Activated T-cell treated with anti-CD3 and anti-CD28 coated beads, Interleukin-2, amount 50 U/mL, for 4 hours (primary cell): ENCODE measurements around the gene AGXT. TPM values are rescaled to one million over a fixed set of nuclear protein-coding genes. Genes with fewer than 3 reads are reported as not detected.

Experiments
- ATAC-seq, 2 donors: fragments of 200-7000 bp; cut with Tn5 transposase; one replicate each; pipeline ENCODE4 v1.10.0; 2021
- DNase-seq: peaks from one replicate; pipeline ENCODE4 v3.0.0-alpha.2; 2020
- H3K27me3 Mint-ChIP-seq: one replicate; pipeline ENCODE4 v1.8.0; 2021; ENCODE audit warnings: low read depth, mixed read lengths
- H3K36me3 Mint-ChIP-seq: one replicate; pipeline ENCODE4 v1.8.0; 2022; ENCODE audit warnings: mixed read lengths; ENCODE audit not compliant: insufficient read depth
- H3K4me1 Mint-ChIP-seq: one replicate; pipeline ENCODE4 v1.8.0; 2021; ENCODE audit warnings: low read depth, mixed read lengths
- H3K4me3 Mint-ChIP-seq: one replicate; pipeline ENCODE4 v1.8.0; 2021; ENCODE audit warnings: mild to moderate bottlenecking, moderate library complexity, mixed read lengths
- H3K9me3 Mint-ChIP-seq: one replicate; pipeline ENCODE4 v1.8.0; 2021; ENCODE audit warnings: mixed read lengths
- total RNA-seq, 3 donors: library from RNA; stranded (reverse); gene quantifications; one replicate each; pipeline ENCODE4 v1.2.1, GENCODE V29; 2021

AGXT gene
- under 1 TPM; 0.33 to 0.43 (median 0.34) TPM for total RNA-seq

- no peaks in the 10 kb centered on the region for H3K9me3 Mint-ChIP-seq
- peaks cover 5% of the 10 kb centered on the region for H3K27me3 Mint-ChIP-seq
- DNase-seq (no peak), ATAC-seq (no peak)
- H3K36me3 Mint-ChIP-seq = no peaks in the 10 kb centered on the region
- no peak within 1 kb of the TSS for H3K4me3 Mint-ChIP-seq
- no peaks in the 10 kb centered on the region for H3K4me1 Mint-ChIP-seq
Observed at GRCh38 chr2:240868286-240869108, at the start of gene AGXT. Gene AGXT, plus strand, starts transcription at chr2:240868824. Its CDS starts 42 bp downstream, at chr2:240868866.

GRCh38 chr2:240819126-240819857 is 49.3 kb upstream of the AGXT start:
- peak overlapping the region; percentile 52 for H3K4me3 Mint-ChIP-seq
- H3K9me3 Mint-ChIP-seq = peaks cover 1% of the 10 kb centered on the region
- peaks cover 58% of the 10 kb centered on the region for H3K27me3 Mint-ChIP-seq
- no peak for DNase-seq
- H3K36me3 Mint-ChIP-seq = peaks cover 4% of the 10 kb centered on the region
- ATAC-seq = peak; percentile 11 to 20
- peaks cover 12% of the 10 kb centered on the region for H3K4me1 Mint-ChIP-seq

- Mint-ChIP-seq H3K36me3 (peaks cover 4% of the 10 kb centered on the region), H3K9me3 (no peaks in the 10 kb centered on the region), H3K4me1 (peaks cover 12% of the 10 kb centered on the region), H3K27me3 (peaks cover 65% of the 10 kb centered on the region), H3K4me3 (peak within 1 kb of the TSS; percentile 68)
- peak; percentile 21 to 42 for ATAC-seq
- DNase-seq = no peak
Observed at GRCh38 chr2:240819858-240820606, 48.6 kb upstream of the AGXT start, which contains the start of gene KIF1A. Gene KIF1A, minus strand, starts transcription at chr2:240820219. Its CDS starts 22,467 bp downstream, at chr2:240797752.

GRCh38 chr2:240820607-240821428 is 47.8 kb upstream of the AGXT start:
- peaks cover 69% of the 10 kb centered on the region for H3K27me3 Mint-ChIP-seq
- peak overlapping the region; percentile 68 for H3K4me3 Mint-ChIP-seq
- peaks cover 4% of the 10 kb centered on the region for H3K36me3 Mint-ChIP-seq
- peak; percentile 51 to 58 for ATAC-seq
- DNase-seq = no peak
- peaks cover 12% of the 10 kb centered on the region for H3K4me1 Mint-ChIP-seq
- no peaks in the 10 kb centered on the region for H3K9me3 Mint-ChIP-seq

DNA sequence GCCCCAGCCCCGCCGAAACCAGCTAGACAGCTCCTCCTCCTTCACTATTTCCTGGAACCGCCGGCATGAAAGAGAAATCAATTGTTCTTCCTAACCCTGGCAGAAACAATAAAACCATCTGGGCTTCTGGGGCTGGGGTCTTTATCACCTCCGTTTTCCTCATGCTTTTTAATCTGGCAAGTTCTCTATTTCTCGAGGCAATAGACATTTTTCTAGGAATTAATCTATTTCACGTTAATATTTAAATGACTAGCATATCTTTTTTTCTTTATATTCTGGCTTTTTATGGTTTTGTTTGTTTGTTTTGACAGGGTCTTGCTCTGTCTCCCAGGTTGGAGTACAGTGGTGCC is 47.2 kb upstream of the AGXT start:
- no peaks in the 10 kb centered on the region for H3K9me3 Mint-ChIP-seq
- H3K36me3 Mint-ChIP-seq = peaks cover 4% of the 10 kb centered on the region
- ATAC-seq (no peak), DNase-seq (no peak)
- H3K4me3 Mint-ChIP-seq = peak overlapping the region; percentile 60
- peaks cover 12% of the 10 kb centered on the region for H3K4me1 Mint-ChIP-seq
- H3K27me3 Mint-ChIP-seq = peaks cover 68% of the 10 kb centered on the region

DNA sequence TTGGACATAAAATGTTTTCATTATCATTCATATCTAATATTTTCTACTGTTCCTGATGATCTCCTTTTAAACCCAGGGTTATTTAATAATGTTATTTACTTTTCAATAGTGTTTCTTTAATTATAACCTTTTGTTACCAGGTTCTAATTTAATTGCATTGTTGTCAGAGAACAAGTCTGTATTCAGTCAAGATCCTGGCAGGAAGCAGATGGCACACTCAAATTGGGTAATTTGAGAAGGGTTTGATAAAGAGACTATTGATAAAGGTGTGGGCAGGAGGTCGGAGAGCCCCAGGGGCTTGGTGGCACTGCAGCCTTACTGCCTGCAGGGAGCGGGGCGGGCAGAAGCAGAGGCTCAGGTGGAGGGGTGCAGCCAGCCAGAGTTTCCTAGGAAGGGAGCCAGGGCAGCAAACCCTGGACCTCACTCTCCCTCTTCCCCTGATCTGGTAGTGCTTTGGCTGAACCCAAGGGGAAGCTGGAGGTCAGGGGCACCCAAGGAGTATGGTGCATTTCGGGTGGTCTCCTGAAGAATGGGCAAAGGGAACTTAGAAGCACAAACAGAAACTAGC is 46.3 kb upstream of the AGXT start:
- no peak for ATAC-seq
- Mint-ChIP-seq H3K27me3 (peaks cover 75% of the 10 kb centered on the region), H3K36me3 (peaks cover 4% of the 10 kb centered on the region), H3K4me1 (peaks cover 12% of the 10 kb centered on the region), H3K9me3 (no peaks in the 10 kb centered on the region), H3K4me3 (no peak overlapping the region)
- no peak for DNase-seq

- H3K4me3 Mint-ChIP-seq = no peak overlapping the region
- H3K4me1 Mint-ChIP-seq = peaks cover 7% of the 10 kb centered on the region
- H3K36me3 Mint-ChIP-seq = peaks cover 4% of the 10 kb centered on the region
- no peak for DNase-seq
- H3K27me3 Mint-ChIP-seq = peaks cover 74% of the 10 kb centered on the region
- H3K9me3 Mint-ChIP-seq = no peaks in the 10 kb centered on the region
- no peak for ATAC-seq
Observed at GRCh38 chr2:240823449-240824336, 44.9 kb upstream of the AGXT start.

GRCh38 chr2:240825476-240825875 is 43.1 kb upstream of the AGXT start:
- Mint-ChIP-seq H3K27me3 (peaks cover 84% of the 10 kb centered on the region), H3K4me3 (no peak overlapping the region), H3K36me3 (peaks cover 4% of the 10 kb centered on the region), H3K4me1 (peaks cover 7% of the 10 kb centered on the region), H3K9me3 (no peaks in the 10 kb centered on the region)
- ATAC-seq (no peak), DNase-seq (no peak)

GRCh38 chr2:240831594-240832204 is 36.9 kb upstream of the AGXT start:
- H3K4me3 Mint-ChIP-seq = peak overlapping the region; percentile 65
- peaks cover 35% of the 10 kb centered on the region for H3K27me3 Mint-ChIP-seq
- H3K9me3 Mint-ChIP-seq = no peaks in the 10 kb centered on the region
- DNase-seq (no peak), ATAC-seq (no peak)
- H3K36me3 Mint-ChIP-seq = no peaks in the 10 kb centered on the region
- H3K4me1 Mint-ChIP-seq = peaks cover 5% of the 10 kb centered on the region

- Mint-ChIP-seq H3K36me3 (no peaks in the 10 kb centered on the region), H3K4me1 (peaks cover 5% of the 10 kb centered on the region), H3K4me3 (peak overlapping the region; percentile 65), H3K27me3 (peaks cover 30% of the 10 kb centered on the region), H3K9me3 (no peaks in the 10 kb centered on the region)
- peak; percentile 93 to 95 for ATAC-seq
- DNase-seq = peak; percentile 98
Observed at GRCh38 chr2:240832205-240832727, 36.4 kb upstream of the AGXT start.

DNA sequence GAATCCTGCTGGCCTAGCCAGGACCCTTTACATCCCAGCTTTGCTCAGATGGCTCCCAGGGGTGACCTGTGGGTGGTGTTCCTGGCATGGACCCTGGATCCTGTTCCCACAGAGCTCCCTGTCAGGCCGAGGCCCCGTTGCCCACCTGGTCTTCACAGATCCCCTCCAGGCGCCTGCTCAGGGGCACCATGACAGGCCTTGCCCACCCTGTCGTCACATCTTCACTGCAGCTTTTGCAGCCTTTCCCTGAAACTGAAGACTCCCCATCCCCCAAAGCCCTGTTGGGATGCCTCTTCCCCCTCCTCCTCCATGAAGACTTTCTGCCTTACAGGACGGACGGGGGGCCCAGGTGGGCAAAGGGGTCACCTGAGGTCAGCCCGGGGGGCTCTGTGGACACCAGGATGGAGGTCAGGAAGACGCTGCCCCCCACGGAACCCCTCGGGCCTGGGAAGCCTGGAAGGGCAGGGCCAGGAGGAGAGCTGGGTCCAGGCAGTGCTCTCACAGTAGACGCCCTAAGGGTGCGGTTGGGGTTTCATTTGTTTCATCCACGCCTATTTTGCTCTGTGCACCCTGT is 35.6 kb upstream of the AGXT start:
- H3K4me3 Mint-ChIP-seq = no peak overlapping the region
- H3K36me3 Mint-ChIP-seq = no peaks in the 10 kb centered on the region
- H3K27me3 Mint-ChIP-seq = peaks cover 23% of the 10 kb centered on the region
- H3K4me1 Mint-ChIP-seq = peaks cover 5% of the 10 kb centered on the region
- DNase-seq = no peak
- no peak for ATAC-seq
- H3K9me3 Mint-ChIP-seq = no peaks in the 10 kb centered on the region

DNA sequence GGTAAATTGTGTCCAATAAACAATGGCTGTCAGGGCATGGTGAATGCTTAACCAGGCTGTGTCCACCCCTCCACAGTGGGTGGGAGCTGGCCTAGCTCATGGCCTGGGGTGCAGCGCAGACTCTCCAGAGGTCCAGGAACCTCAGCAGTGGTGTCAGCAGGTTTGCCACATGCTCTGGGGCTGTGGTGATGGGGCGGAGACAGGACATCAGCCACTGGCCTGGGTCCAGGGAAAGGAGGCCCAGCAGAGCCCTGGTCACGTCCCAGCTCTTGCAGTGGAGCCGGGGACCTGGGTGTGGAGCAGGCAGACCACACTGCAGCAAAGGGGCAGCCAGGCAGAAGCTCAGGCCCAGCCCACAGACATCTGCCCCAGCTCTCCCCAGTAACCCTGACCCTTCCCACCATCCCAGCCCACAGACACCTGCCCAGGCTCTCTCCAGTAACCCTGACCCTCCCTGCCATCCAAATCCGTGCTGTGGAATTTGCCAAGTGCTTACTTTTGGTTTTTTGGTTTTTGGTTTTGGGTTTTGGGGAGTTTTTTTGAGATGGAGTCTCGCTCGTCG is 34.8 kb upstream of the AGXT start:
- DNase-seq (no peak), ATAC-seq (no peak)
- peaks cover 5% of the 10 kb centered on the region for H3K4me1 Mint-ChIP-seq
- no peak overlapping the region for H3K4me3 Mint-ChIP-seq
- no peaks in the 10 kb centered on the region for H3K9me3 Mint-ChIP-seq
- H3K36me3 Mint-ChIP-seq = no peaks in the 10 kb centered on the region
- peaks cover 19% of the 10 kb centered on the region for H3K27me3 Mint-ChIP-seq
